Kidney tubule cell (primary cell): ENCODE measurements around the gene SREK1.
"Not testable (repeated sequence)": the region's sequence is repeated elsewhere in the genome, so short reads cannot be mapped to it uniquely, and the experiment has no call there.

ENCODE experiments used
- DNase-seq: peaks from one replicate; pipeline ENCODE4 v3.0.0-alpha.2; 2018; ENCODE audit warnings: low spot score

Gene SREK1

GRCh38 chr5:66222455-66222854 is 78.4 kb downstream of the SREK1 start:
- no peak for DNase-seq

- not testable (repeated sequence) for DNase-seq
Measured at GRCh38 chr5:66222896-66223295, 78.8 kb downstream of the SREK1 start.

- peak; percentile 37 for DNase-seq
Measured at GRCh38 chr5:66223637-66224036, 79.5 kb downstream of the SREK1 start.

GRCh38 chr5:66224274-66224673 is 80.2 kb downstream of the SREK1 start:
- DNase-seq = no peak

- DNase-seq = no peak
Measured at GRCh38 chr5:66224773-66225553, 80.9 kb downstream of the SREK1 start.

GRCh38 chr5:66230551-66230950 is 86.5 kb downstream of the SREK1 start:
- peak; percentile 57 for DNase-seq

- no peak for DNase-seq
Measured at GRCh38 chr5:66231508-66231907, 87.4 kb downstream of the SREK1 start.

GRCh38 chr5:66232275-66232674 is 88.2 kb downstream of the SREK1 start:
- DNase-seq = no peak

- no peak for DNase-seq
Measured at GRCh38 chr5:66232706-66233445, 88.8 kb downstream of the SREK1 start.
